ENCODE data around the gene HSF4. TPM values are rescaled to one million over a fixed set of nuclear protein-coding genes. Genes with fewer than 3 reads are reported as not detected.

HSF4 gene
- total RNA-seq, 1 experiment from 2014 or later = 1.2 TPM

DNA sequence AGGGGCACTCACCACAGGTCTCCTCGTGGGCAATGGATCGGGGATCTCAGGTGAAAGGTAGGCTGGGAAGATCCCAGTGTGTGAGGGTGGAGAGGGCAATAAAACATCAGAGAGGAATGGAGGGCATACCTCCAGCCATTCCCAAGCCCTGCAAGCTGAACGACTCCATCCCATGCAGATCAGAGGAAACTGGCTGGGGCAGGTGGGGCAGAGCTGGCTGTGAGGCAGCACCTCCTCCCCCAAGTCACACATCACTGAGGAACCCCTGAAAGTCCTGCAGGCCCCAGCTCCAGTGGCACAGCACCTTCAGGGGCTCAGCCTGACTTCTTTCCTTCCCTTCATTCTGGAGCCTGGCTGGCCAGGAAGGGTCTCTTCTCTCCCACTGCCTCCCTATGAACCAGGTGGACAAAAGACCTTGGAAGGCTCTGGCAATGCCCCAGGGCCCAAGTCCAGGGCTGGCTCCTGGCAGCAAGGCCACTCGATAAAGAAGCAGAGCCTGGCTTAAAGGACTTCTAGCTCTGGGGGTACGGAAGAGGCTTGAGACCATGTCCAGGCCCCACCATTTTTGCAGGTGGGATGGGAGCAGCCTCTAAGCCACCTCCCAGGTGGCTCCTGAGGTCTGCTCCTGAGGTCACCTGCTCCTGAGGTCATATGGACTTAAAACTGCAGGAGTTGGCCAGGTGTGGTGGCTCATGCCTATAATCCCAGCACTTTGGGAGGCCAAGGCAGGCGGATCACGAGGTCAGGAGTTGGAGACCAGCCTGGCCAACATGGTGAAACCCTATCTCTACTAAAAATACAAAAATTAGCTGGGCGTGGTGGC is 48.9 kb downstream of the HSF4 start:
- Histone ChIP-seq H2AFZ (ENCODE audit: low read length) (no peak overlapping the region), H4K20me1 (ENCODE audit: control insufficient read depth, insufficient read depth, insufficient read length) (no peaks in the 10 kb centered on the region), H3T11ph (ENCODE audit: low read length) (no peak overlapping the region), H3K4me1 (ENCODE audit: insufficient read depth, low read length) (no peaks in the 10 kb centered on the region), H3K14ac (ENCODE audit: insufficient read depth, low read length) (no peak overlapping the region), H3K56ac (ENCODE audit: insufficient read length, low read depth, low read length) (no peak overlapping the region), H3K4ac (ENCODE audit: low read depth, low read length) (no peak overlapping the region), H2BK5ac (ENCODE audit: insufficient read length, low read length) (no peak overlapping the region), H3K23ac (ENCODE audit: insufficient read length, low read depth, low read length) (no peak overlapping the region), H4K5ac (ENCODE audit: insufficient read length, low read depth, low read length) (no peak overlapping the region), H3K4me2 (ENCODE audit: insufficient read depth, insufficient read length, low read length) (no peak overlapping the region), H3K9ac (ENCODE audit: extremely low read depth, insufficient read length, low read length) (no peak overlapping the region), H2BK15ac (ENCODE audit: low read depth, low read length) (no peak overlapping the region), H3K9me3 (ENCODE audit: control insufficient read depth, low read depth, low read length) (no peaks in the 10 kb centered on the region), H3K27me3 (ENCODE audit: insufficient read depth, low read length) (no peaks in the 10 kb centered on the region; the same call in 1 of the 2 replicates), H3K18ac (ENCODE audit: insufficient read length, low read depth, low read length) (no peak overlapping the region), H2BK20ac (ENCODE audit: low read depth, low read length, poor library complexity, severe bottlenecking) (no peak overlapping the region), H4K91ac (ENCODE audit: insufficient read length, low read depth, low read length) (no peak overlapping the region), H3K27ac (ENCODE audit: insufficient read length, low read depth, low read length) (no peak overlapping the region), H3K79me1 (ENCODE audit: insufficient read depth, low read depth, low read length, poor library complexity, severe bottlenecking) (no peaks in the 10 kb centered on the region), H3K23me2 (ENCODE audit: insufficient read length, low read depth, low read length, poor library complexity, severe bottlenecking) (no peaks in the 10 kb centered on the region), H2BK120ac (ENCODE audit: low read depth, low read length, poor library complexity, severe bottlenecking) (no peak overlapping the region), H2BK12ac (ENCODE audit: insufficient read length, low read depth, low read length) (no peak overlapping the region), H3K79me2 (ENCODE audit: insufficient read depth, low read length) (no peaks in the 10 kb centered on the region), H2AK5ac (ENCODE audit: insufficient read length, low read length) (no peak overlapping the region), H4K8ac (replicated peaks; ENCODE audit: insufficient read length, low read depth, low read length) (no peak overlapping the region)
- TF ChIP-seq, protein P1, sequence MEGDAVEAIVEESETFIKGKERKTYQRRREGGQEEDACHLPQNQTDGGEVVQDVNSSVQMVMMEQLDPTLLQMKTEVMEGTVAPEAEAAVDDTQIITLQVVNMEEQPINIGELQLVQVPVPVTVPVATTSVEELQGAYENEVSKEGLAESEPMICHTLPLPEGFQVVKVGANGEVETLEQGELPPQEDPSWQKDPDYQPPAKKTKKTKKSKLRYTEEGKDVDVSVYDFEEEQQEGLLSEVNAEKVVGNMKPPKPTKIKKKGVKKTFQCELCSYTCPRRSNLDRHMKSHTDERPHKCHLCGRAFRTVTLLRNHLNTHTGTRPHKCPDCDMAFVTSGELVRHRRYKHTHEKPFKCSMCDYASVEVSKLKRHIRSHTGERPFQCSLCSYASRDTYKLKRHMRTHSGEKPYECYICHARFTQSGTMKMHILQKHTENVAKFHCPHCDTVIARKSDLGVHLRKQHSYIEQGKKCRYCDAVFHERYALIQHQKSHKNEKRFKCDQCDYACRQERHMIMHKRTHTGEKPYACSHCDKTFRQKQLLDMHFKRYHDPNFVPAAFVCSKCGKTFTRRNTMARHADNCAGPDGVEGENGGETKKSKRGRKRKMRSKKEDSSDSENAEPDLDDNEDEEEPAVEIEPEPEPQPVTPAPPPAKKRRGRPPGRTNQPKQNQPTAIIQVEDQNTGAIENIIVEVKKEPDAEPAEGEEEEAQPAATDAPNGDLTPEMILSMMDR (conservative IDR thresholded peaks at IDR 0.05) = no peak
- Mint-ChIP-seq H3K27me3 (ENCODE audit: low read depth) (peaks cover 53% of the 10 kb centered on the region), H3K9me3 (no peaks in the 10 kb centered on the region), H3K4me3 (no peak overlapping the region), H3K27ac (no peak overlapping the region), H3K4me1 (no peaks in the 10 kb centered on the region), H3K36me3 (ENCODE audit: insufficient read depth in 1 of 3, low read depth in 3 of 3) (no peaks in the 10 kb centered on the region)
- WGBS (ENCODE audit: extremely low coverage, insufficient read length, low lambda C conversion rate) = no CpG with 5 or more reads among the region's 8 CpGs
- no peak for DNase-seq

Data from H9 (cell line).